DMS114 treated with DMSO at 0.1 percent for 48 hours (cell line): ENCODE measurements around the gene GPR162.
A peak's percentile ranks its signal among the peaks of the same experiment; 100 is the strongest.

Source experiments
- DNase-seq: peaks from one replicate; lab custom pipeline; 2025; ENCODE audit not compliant: unreplicated experiment; lab: John Stamatoyannopoulos, UW

Gene GPR162

GRCh38 chr12:6821591-6822425 lies at the start of gene GPR162:
Gene GPR162, plus strand, starts transcription at chr12:6821821. Its CDS starts 2,078 bp downstream, at chr12:6823899.
- no peak for DNase-seq

DNA sequence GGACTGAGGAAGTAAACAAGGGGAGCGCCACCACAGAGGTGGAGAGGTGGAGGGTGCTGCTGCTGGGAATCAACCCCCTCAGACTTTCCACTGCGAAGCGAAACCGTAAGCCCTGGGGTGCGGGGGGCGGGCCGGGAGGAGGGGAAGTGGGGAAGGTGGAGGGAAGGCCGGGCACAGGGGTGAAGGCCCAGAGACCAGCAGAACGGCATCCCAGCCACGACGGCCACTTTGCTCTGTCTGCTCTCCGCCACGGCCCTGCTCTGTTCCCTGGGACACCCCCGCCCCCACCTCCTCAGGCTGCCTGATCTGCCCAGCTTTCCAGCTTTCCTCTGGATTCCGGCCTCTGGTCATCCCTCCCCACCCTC lies 49.3 kb upstream of the GPR162 start, which contains the start of gene LAG3:
TSS of gene LAG3 (plus strand) at position 190 of the 365 bp plus-strand sequence. CDS start 333 bp downstream, outside the sequence.
- no peak for DNase-seq

DNA sequence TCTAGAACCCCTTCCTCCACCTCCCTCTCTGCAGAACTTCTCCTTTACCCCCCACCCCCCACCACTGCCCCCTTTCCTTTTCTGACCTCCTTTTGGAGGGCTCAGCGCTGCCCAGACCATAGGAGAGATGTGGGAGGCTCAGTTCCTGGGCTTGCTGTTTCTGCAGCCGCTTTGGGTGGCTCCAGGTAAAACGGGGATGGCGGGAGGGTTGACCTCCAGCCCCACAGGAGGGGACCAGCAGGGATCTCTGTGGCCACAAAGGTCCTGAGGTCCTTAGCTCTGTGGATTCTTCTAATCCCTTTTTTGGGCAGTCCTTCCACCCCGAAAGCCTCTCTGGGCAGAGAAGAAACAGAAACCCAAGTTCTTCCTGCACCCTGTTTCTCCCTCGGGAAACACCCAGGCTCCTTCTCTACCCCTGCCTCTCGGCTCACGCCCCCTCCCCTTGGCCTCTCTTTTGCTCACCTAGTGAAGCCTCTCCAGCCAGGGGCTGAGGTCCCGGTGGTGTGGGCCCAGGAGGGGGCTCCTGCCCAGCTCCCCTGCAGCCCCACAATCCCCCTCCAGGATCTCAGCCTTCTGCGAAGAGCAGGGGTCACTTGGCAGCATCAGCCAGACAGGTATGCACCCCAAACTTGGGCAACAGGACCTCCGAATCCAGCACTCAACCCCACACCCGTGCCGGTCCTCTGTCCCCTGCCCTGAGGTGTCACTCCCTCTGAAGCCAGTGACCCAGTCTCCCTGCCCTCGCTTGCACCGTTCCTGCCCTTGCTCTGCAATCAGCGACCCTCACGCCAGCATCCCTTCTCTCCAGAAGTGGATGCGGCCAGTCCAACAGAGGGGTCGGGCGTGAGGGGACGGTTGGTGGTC lies 48.7 kb upstream of the GPR162 start:
- no peak for DNase-seq

GRCh38 chr12:6773590-6774351 lies 47.9 kb upstream of the GPR162 start:
- DNase-seq: no peak

- DNase-seq: no peak
Observed at GRCh38 chr12:6774499-6775062, 47.0 kb upstream of the GPR162 start.

DNA sequence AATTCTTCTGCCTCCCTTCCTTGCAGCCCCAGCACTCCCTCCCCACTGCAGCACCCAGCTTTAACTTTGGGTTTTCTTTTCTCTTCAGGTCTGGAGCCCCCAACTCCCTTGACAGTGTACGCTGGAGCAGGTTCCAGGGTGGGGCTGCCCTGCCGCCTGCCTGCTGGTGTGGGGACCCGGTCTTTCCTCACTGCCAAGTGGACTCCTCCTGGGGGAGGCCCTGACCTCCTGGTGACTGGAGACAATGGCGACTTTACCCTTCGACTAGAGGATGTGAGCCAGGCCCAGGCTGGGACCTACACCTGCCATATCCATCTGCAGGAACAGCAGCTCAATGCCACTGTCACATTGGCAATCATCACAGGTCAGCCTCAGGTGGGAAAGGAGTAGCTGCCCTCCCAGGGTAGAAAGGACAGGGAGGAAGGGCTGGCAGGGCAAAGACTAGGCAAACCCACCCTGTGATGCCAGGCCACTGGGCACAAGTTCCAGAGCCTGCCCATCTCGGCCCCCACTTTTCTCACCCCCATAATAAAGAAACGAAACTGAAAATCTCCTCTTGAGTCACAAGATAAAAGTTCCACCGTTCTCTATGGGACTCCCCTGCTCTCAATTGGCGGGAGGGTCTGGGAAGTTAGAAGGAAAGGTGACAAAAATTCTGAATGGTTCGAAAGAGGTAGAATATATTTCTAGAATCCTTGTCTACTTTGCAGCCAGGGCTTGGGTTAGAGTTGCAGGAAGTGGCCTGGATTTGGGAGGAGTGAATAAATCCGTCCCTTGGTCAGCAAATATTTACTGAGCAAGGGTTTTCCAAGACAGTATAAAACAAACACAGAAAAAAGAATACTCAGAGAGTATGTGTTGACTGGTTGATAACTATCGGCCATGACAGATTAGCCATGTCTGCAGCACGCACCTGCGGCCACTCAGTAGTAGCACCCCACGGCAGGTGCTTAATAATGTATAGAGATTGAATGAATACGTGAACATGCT lies 46.1 kb upstream of the GPR162 start:
- DNase-seq: no peak

- no peak for DNase-seq
Observed at GRCh38 chr12:6777386-6777785, 44.2 kb upstream of the GPR162 start.

DNA sequence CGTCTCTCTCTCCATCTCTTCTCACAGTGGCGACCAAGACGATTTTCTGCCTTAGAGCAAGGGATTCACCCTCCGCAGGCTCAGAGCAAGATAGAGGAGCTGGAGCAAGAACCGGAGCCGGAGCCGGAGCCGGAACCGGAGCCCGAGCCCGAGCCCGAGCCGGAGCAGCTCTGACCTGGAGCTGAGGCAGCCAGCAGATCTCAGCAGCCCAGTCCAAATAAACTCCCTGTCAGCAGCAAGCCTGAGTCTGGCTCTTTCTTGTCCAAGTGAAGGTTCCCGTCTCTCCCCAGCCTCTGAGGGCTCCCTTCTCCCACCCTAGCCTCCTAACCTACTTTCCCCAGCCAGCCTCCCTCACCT lies 43.4 kb upstream of the GPR162 start:
- no peak for DNase-seq

DNA sequence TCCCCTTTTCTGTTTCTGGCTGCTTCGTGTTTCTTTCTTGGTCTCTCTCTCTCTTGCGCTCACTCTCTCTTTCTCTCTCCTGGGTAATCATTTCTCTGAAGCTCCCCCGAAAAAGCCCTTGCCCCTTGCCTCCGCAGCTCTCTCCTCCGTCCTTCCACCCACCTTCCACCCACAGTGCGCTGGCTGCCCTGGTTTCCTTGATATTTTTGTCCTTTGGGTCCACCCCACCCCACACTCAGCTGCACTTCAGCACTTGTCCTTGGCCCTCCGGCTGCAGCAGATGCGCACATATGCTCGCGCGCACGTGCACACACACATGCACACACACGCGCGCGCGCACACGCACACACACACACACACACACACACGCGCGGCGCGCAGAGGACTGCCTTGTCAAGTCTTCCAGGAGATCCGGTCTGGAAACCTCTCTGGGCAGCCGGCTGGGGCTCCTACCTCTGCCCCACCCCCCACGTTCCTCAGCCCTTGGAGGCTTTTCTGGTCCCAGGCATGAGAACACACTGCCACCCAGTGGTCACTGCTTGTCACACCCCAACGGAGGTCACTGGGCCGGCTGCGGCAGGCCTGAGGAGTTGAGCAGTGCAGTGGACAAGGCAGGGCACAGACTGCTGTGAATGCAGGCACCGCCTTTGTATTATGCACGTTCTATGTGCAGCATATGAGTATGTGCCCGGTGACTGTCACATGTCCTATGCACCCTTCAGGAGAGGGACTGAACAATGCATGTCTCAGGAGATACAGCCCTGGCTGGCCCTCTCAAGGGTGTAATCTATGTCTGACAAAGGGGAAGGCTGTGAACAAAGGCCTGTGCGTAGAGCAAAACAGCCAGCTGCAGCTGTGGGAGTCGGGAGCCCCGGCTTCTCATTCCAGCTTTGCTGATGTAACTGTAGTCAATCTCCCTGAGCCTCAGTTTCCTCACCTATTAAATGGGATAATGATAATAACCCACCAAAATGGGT lies 42.8 kb upstream of the GPR162 start:
- DNase-seq: peak; percentile 84

DNA sequence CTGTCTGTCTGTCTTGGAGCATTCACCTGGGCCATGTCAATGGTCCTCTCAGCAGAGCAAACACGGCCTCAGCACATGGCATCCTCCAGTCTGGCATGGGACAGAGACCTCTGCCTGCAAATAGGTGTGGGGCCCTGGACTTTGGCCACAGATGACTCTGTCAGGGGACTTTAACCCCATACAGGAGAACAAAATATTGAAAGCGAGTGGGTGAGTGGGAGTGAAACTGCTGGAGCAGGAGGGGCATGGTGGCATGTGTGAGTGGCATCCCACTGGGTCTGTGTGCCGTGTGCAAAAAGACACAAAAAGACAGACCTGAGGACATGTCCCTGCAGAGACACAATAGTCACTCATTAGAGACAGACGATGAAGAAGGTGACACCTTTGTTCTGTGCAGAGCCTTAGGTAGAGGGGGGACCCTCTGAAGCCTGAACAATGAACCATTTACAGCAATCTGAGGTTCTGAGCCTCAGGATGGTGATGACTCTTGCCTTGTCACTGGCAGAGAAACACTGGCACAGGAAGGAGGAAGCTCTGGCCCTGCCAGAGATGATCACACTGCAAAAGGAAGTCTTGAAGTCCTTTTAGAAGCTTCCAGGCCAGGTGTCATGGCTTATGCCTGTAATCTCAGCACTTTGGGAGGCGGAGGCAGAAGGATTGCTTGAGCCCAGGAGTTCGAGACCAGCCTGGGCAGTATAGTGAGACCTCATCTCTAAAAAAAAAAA lies 41.8 kb upstream of the GPR162 start:
- no peak for DNase-seq

- no peak for DNase-seq
Observed at GRCh38 chr12:6780573-6780972, 41.0 kb upstream of the GPR162 start.

DNA sequence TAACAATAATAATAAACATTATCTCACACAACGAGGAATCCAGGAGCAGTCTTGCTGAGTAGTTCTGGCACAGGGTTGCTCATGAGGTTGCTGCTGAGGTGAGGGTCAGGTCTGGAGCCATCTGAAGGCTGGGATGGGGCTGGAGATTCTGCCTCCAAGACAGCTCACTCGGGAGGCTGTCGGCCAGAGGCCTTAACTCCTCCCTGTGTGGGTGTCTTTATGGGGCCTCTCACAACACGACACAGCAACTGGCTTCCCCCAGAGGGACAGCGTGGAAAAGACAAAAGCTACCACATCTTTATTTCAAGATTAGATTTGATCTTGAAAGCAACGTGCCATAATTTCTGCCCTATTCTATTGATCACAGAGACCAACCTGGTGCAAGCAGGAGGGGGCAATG lies 39.5 kb upstream of the GPR162 start:
- no peak for DNase-seq

- DNase-seq: no peak
Observed at GRCh38 chr12:6782850-6783566, 38.6 kb upstream of the GPR162 start.

- no peak for DNase-seq
Observed at GRCh38 chr12:6783828-6784227, 37.8 kb upstream of the GPR162 start.

DNA sequence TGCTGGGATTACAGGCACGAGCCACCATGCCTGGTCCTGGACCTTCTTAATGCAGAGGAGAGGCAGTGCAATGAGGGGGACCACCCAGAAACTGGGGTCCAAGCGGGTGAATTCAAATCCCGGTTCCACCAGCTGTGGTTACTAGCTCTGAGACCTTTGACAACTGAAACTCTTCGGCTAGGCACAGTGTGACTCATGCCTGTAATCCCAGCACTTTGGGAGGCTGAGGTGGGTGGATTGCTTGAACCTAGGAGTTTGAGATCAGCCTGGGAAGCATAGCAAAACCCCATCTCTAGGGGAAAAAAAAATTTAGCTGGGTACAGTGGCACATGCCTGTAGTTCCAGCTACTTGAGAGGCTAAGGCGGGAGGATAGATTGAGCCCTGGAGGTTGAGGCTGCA lies 37.3 kb upstream of the GPR162 start:
- no peak for DNase-seq

GRCh38 chr12:6784761-6785160 lies 36.9 kb upstream of the GPR162 start:
- no peak for DNase-seq

GRCh38 chr12:6786416-6787094 lies 35.1 kb upstream of the GPR162 start:
- DNase-seq: no peak
